Prostate gland (tissue), 2 donors: ENCODE data around the gene ATP13A3. TPM values are rescaled to one million over a fixed set of nuclear protein-coding genes. Genes with fewer than 3 reads are reported as not detected.
"Not testable (repeated sequence)": the region's sequence is repeated elsewhere in the genome, so short reads cannot be mapped to it uniquely, and the experiment has no call there.

ENCODE experiments used
- DNase-seq: peaks from one replicate; pipeline ENCODE4 v3.0.0-alpha.2; 2019; ENCODE audit warnings: low spot score
- H3K27ac ChIP-seq, 2 donors: fragments of 200-600 bp; sonication (generic); 2 replicates each; pipeline ENCODE4 v1.5.1; 2017 to 2019
- H3K27me3 ChIP-seq: fragments of 200-600 bp; sonication (generic); replicated peaks from 2 replicates; pipeline ENCODE4 v1.5.1; 2019; ENCODE audit not compliant: insufficient read depth
- H3K36me3 ChIP-seq, 2 donors: fragments of 200-600 bp; sonication (generic); 1 replicate in 1 of 2; 2 replicates in 1 of 2; pipeline versions ENCODE4 v1.5.1 to v1.8.1; 2017 to 2019
- H3K4me1 ChIP-seq: fragments of 200-600 bp; sonication (generic); replicated peaks from 2 replicates; pipeline ENCODE4 v1.5.1; 2019
- H3K4me3 ChIP-seq, 2 donors: fragments of 200-600 bp; sonication (generic); 2 replicates each; pipeline ENCODE4 v1.5.1; 2017 to 2019
- H3K9me3 ChIP-seq: fragments of 200-600 bp; sonication (generic); 2 replicates; pipeline ENCODE4 v1.5.1; 2017
- POLR2A ChIP-seq: fragments of 450-650 bp; IDR thresholded peaks from one replicate; pipeline ENCODE4 v1.6.1; 2016; ENCODE audit warnings: antibody characterized with exemption, mild to moderate bottlenecking
- POLR2AphosphoS5 ChIP-seq: sonication (generic); formaldehyde crosslinking; IDR thresholded peaks from one replicate; pipeline ENCODE4 v1.6.1; 2017; ENCODE audit warnings: antibody characterized with exemption
- WGBS: methylation state at CpG from one replicate; pipeline ENCODE4 v1.1.5; 2018; 5-methylcytosine and 5-hydroxymethylcytosine counted together
- intact Hi-C: fragments of 100-400 bp; cut with DNase I; formaldehyde crosslinking; loops from one replicate; pipeline ENCODE4 v1.14.2; 2022
- total RNA-seq, 2 donors: library from RNA; depleted of rRNA; stranded (reverse); fragments of >200 nt; gene quantifications; one replicate each; pipeline ENCODE4 v1.1.0, GENCODE V29; 2016
- TF ChIP-seq, protein P1 (sequence below), 4 experiments: fragments of 200-600 bp in 2 of 4; fragments of 450-650 bp in 2 of 4; sonication (generic) in 2 of 4; IDR thresholded peaks; 1 replicate in 3 of 4; 2 replicates in 1 of 4; pipeline ENCODE4 v1.5.1; 2016 to 2019; ENCODE audit warnings: antibody characterized with exemption in 4 of 4, mild to moderate bottlenecking in 2 of 4, moderate library complexity in 2 of 4

Gene ATP13A3
- total RNA-seq, 2 donors from 2014 or later: 75.4 to 80.4 TPM

DNA sequence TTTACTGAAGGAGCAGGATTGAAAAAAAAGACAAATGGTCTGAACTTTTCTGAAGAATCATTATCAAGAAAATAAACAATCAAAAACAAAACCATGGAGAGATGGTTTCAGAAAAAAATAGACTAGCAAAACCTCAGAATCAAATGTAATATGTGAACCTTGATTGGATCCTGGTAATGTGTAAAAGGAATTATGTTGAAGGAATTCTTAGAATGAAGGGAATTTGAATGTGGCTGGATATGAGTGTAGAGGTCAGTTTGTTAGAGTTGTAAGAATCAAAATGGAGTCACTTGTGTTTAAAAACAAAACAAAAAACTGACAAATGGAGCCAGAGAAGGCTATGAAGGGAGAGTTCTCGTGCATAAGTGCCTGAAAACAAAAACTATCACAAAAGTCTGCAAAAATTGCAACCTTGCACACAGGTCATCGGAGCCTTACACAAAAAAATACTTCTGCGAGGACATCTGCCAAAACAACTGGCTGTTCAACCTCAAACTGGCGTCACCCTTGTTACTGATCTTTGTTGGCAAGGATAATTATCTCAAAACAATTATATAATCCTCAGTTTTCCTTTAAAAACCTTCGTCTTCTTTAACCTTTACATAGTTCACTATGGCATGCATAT is 19.1 kb upstream of the ATP13A3 start:
- Histone ChIP-seq H3K4me1 (no peaks in the 10 kb centered on the region), H3K36me3 (no peaks in the 10 kb centered on the region), H3K27me3 (no peaks in the 10 kb centered on the region), H3K27ac (no peak overlapping the region), H3K9me3 (no peaks in the 10 kb centered on the region), H3K4me3 (no peak overlapping the region)
- 80% methylated on average over 5 of the region's 5 CpGs for WGBS
- intact Hi-C loops: no loop called here
- DNase-seq: no peak
- TF ChIP-seq, protein P1, sequence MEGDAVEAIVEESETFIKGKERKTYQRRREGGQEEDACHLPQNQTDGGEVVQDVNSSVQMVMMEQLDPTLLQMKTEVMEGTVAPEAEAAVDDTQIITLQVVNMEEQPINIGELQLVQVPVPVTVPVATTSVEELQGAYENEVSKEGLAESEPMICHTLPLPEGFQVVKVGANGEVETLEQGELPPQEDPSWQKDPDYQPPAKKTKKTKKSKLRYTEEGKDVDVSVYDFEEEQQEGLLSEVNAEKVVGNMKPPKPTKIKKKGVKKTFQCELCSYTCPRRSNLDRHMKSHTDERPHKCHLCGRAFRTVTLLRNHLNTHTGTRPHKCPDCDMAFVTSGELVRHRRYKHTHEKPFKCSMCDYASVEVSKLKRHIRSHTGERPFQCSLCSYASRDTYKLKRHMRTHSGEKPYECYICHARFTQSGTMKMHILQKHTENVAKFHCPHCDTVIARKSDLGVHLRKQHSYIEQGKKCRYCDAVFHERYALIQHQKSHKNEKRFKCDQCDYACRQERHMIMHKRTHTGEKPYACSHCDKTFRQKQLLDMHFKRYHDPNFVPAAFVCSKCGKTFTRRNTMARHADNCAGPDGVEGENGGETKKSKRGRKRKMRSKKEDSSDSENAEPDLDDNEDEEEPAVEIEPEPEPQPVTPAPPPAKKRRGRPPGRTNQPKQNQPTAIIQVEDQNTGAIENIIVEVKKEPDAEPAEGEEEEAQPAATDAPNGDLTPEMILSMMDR (IDR thresholded peaks at IDR 0.05): no peak
- TF ChIP-seq POLR2AphosphoS5 (no peak), POLR2A (no peak)

DNA sequence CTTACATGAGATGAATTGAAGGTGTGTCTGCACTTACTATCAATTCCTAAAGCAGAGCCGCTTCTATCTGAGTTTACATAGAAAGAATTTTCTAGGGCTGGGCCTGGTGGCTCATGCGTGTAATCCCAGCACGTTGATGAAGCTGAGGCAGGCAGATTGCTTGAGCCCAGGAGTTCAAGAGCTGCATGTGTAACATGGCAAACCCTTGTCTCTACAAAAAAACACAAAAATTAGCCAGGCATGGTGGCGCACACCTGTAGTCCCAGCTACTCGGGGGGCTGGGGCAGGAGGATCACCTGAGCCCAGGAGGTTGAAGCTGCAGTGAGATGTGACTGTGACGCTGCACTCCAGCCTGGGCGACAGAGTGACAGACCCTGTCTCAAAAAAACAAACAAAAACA is 18.1 kb upstream of the ATP13A3 start:
- TF ChIP-seq POLR2A (no peak), POLR2AphosphoS5 (no peak)
- TF ChIP-seq, protein P1 (IDR thresholded peaks at IDR 0.05): no peak
- H3K4me1 ChIP-seq: no peaks in the 10 kb centered on the region
- intact Hi-C loops: no loop called here
- H3K27me3 ChIP-seq: no peaks in the 10 kb centered on the region
- H3K27ac ChIP-seq: no peak overlapping the region
- no peak for DNase-seq
- WGBS: 92% methylated on average over 7 of the region's 7 CpGs
- no peak overlapping the region for H3K4me3 ChIP-seq
- no peaks in the 10 kb centered on the region for H3K36me3 ChIP-seq
- no peaks in the 10 kb centered on the region for H3K9me3 ChIP-seq

DNA sequence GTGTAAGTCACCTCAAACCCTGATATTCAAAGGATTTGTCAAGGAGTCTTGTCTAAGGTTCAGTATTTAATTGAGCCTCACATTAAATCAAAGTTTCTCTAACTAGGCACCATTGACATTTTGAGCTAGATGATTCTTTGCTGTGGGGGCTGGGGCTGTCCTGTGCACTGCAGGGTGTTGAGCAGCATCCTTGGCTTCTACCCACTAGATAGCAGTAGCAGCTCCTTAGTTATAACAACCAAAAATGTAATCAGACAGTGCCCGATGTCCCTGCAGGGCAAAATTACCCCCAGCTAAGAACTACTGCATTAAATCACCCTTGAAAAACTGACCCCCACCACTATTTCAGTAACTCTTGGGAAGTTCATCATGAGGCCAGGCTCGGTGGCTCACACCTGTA is 17.3 kb upstream of the ATP13A3 start:
- no peaks in the 10 kb centered on the region for H3K27me3 ChIP-seq
- H3K4me1 ChIP-seq: no peaks in the 10 kb centered on the region
- no peak overlapping the region for H3K27ac ChIP-seq
- H3K9me3 ChIP-seq: no peaks in the 10 kb centered on the region
- TF ChIP-seq POLR2A (no peak), POLR2AphosphoS5 (no peak)
- TF ChIP-seq, protein P1 (IDR thresholded peaks at IDR 0.05): no peak
- no peak for DNase-seq
- no peaks in the 10 kb centered on the region for H3K36me3 ChIP-seq
- intact Hi-C loops: no loop called here
- H3K4me3 ChIP-seq: no peak overlapping the region
- WGBS: 97% methylated on average over 2 of the region's 2 CpGs

DNA sequence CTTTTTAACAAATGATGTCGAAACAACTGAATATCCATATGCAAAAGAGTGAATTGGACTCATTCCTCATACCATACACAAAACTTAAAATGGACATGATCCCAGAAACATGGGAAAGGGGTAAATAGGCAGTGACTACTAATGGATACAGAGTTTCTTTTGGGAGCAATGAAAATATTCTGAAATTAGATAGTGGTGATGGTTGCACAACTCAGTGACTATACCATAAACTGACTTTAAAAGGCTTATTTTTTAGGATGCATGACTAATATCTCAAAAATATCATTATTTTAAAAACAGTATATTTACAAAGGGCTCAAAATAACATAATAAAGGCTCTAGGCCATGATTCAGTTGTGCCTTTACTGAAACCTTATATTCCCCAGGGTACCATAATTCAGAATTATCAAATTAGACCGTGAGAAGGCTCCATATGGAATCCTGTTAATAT is 16.3 kb upstream of the ATP13A3 start:
- H3K9me3 ChIP-seq: no peaks in the 10 kb centered on the region
- intact Hi-C loops: no loop called here
- H3K36me3 ChIP-seq: no peaks in the 10 kb centered on the region
- no peak for DNase-seq
- WGBS: 95% methylated on average over 2 of the region's 2 CpGs
- no peak for TF ChIP-seq POLR2A
- TF ChIP-seq POLR2AphosphoS5: no peak
- no peak overlapping the region for H3K4me3 ChIP-seq
- peaks cover 2% of the 10 kb centered on the region for H3K4me1 ChIP-seq
- H3K27ac ChIP-seq: no peak overlapping the region
- no peaks in the 10 kb centered on the region for H3K27me3 ChIP-seq

DNA sequence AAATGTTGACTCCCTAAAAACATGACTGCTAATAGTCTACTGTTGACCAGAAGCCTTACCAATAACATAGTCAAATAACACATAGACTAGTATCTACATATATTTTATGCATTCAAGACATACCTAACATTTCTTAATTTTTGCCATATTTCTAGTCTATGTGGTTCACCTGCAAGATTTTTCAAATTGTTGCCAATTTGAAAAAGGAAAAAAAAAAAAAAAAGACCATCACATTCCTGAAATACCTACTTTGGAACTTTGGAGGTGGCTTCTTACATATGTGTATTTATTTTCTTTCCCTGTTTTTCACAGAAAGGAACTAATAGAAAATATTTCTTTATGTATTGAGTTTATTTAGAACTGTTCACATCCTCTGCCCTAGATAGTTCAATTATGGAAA is 13.4 kb upstream of the ATP13A3 start:
- no peak overlapping the region for H3K27ac ChIP-seq
- no peaks in the 10 kb centered on the region for H3K36me3 ChIP-seq
- no peak for DNase-seq
- intact Hi-C loops: no loop called here
- H3K4me1 ChIP-seq: peaks cover 7% of the 10 kb centered on the region
- TF ChIP-seq POLR2A (no peak), POLR2AphosphoS5 (no peak)
- TF ChIP-seq, protein P1 (IDR thresholded peaks at IDR 0.05): no peak
- no peaks in the 10 kb centered on the region for H3K9me3 ChIP-seq
- no peaks in the 10 kb centered on the region for H3K27me3 ChIP-seq
- H3K4me3 ChIP-seq: no peak overlapping the region

DNA sequence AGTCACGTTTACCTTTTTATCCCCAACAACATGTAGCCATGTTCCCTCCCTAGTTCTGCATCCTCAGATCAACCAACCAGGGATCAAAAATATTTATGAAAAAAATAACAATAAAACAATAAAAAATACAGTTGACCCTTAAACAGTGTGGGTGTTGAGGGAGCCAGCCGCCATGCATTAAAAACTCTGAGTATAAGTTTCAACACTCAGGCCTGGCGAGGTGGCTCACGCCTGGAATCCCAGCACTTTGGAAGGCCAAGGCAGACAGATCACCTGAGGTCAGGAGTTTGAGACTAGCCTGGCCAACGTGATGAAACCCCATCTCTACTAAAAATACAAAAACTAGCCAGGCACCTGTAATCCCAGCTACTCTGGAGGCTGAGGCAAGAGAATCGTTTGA is 12.7 kb upstream of the ATP13A3 start:
- not testable (repeated sequence) for H3K27ac ChIP-seq, H3K4me1 ChIP-seq, H3K36me3 ChIP-seq

More for the DNA sequence above, 12.7 kb upstream of the ATP13A3 start:
- H3K4me3 ChIP-seq, DNase-seq, intact Hi-C loops, H3K27me3 ChIP-seq, H3K9me3 ChIP-seq: not testable (repeated sequence)
- 93% methylated on average over 6 of the region's 6 CpGs for WGBS
